GM21367 (cell line): Measurements from ENCODE around the gene IQCM.

Source experiments
- ATAC-seq: cut with Tn5 transposase; IDR thresholded peaks from one replicate; pipeline ENCODE4 v1.9.1; 2021; ENCODE audit not compliant: unreplicated experiment

Gene IQCM

GRCh38 chr4:149784018-149784417, 31.6 kb downstream of the IQCM start:
- no peak for ATAC-seq

- no peak for ATAC-seq
Measured at GRCh38 chr4:149781150-149781549, 34.5 kb downstream of the IQCM start.

- ATAC-seq, result no peak
Measured at GRCh38 chr4:149768477-149768876, 47.2 kb downstream of the IQCM start.

- ATAC-seq, result no peak
Measured at GRCh38 chr4:149766135-149766534, 49.5 kb downstream of the IQCM start.

- ATAC-seq, result no peak
Measured at GRCh38 chr4:149765630-149766029, 50.0 kb downstream of the IQCM start.

- ATAC-seq, result no peak
Measured at GRCh38 chr4:149755969-149756368, 59.7 kb downstream of the IQCM start.

GRCh38 chr4:149754526-149754925, 61.1 kb downstream of the IQCM start:
- no peak for ATAC-seq

- ATAC-seq, result no peak
Measured at GRCh38 chr4:149752729-149753128, 62.9 kb downstream of the IQCM start.

- no peak for ATAC-seq
Measured at GRCh38 chr4:149751174-149751573, 64.5 kb downstream of the IQCM start.

- ATAC-seq, result no peak
Measured at GRCh38 chr4:149749784-149750183, 65.9 kb downstream of the IQCM start.

- no peak for ATAC-seq
Measured at GRCh38 chr4:149747646-149748045, 68.0 kb downstream of the IQCM start.

- ATAC-seq, result no peak
Measured at GRCh38 chr4:149746276-149746675, 69.4 kb downstream of the IQCM start.

- ATAC-seq, result no peak
Measured at GRCh38 chr4:149741186-149741831, 74.3 kb downstream of the IQCM start.

- no peak for ATAC-seq
Measured at GRCh38 chr4:149738156-149738555, 77.5 kb downstream of the IQCM start.

- no peak for ATAC-seq
Measured at GRCh38 chr4:149735796-149736195, 79.8 kb downstream of the IQCM start.

- ATAC-seq, result no peak
Measured at GRCh38 chr4:149728444-149728843, 87.2 kb downstream of the IQCM start.

- ATAC-seq, result no peak
Measured at GRCh38 chr4:149727663-149728062, 88.0 kb downstream of the IQCM start.

- ATAC-seq, result no peak
Measured at GRCh38 chr4:149723065-149723464, 92.6 kb downstream of the IQCM start.

- no peak for ATAC-seq
Measured at GRCh38 chr4:149719806-149720205, 95.8 kb downstream of the IQCM start.

- ATAC-seq, result no peak
Measured at GRCh38 chr4:149719357-149719756, 96.3 kb downstream of the IQCM start.

GRCh38 chr4:149718500-149718899, 97.1 kb downstream of the IQCM start:
- ATAC-seq, result no peak

- no peak for ATAC-seq
Measured at GRCh38 chr4:149716728-149717127, 98.9 kb downstream of the IQCM start.

GRCh38 chr4:149715822-149716585, 99.6 kb downstream of the IQCM start:
- no peak for ATAC-seq
